K562 (cell line): ENCODE measurements around the gene LCNL1. TPM values are rescaled to one million over a fixed set of nuclear protein-coding genes. Genes with fewer than 3 reads are reported as not detected.

Source experiments
- BACH1 ChIP-seq: fragments of 200-800 bp; sonication (Bioruptor generic); IDR thresholded peaks from 2 replicates; pipeline ENCODE4 v1.6.1; 2016; ENCODE audit warnings: missing genetic modification characterization, missing compliant biosample characterization
- CAMTA2 ChIP-seq: fragments of 250-450 bp; sonication (Bioruptor Pico); conservative IDR thresholded peaks from 2 replicates; pipeline ENCODE4 v1.5.1; 2022
- CCAR2 ChIP-seq: fragments of 200-400 bp; formaldehyde crosslinking; IDR thresholded peaks from 2 replicates; pipeline ENCODE4 v1.6.1; 2017; ENCODE audit warnings: mild to moderate bottlenecking, low read depth, low read length
- CLOCK ChIP-seq: fragments of 250-450 bp; sonication (Bioruptor Pico); IDR thresholded peaks from 2 replicates; pipeline ENCODE4 v1.4.0; 2020; ENCODE audit warnings: mild to moderate bottlenecking, moderate library complexity, borderline replicate concordance
- CREB1 ChIP-seq, 2 experiments: sonication (generic) in 1 of 2; formaldehyde crosslinking in 1 of 2; IDR thresholded peaks; 2 replicates each; pipeline versions ENCODE4 v1.6.1 to v1.8.0; 2012 to 2022; ENCODE audit warnings: inconsistent platforms in 1 of 2, mild to moderate bottlenecking in 1 of 2, missing genetic modification reagents in 1 of 2, moderate library complexity in 1 of 2
- ETS2 ChIP-seq: IDR thresholded peaks from 2 replicates; pipeline ENCODE4 v1.6.1; 2016; ENCODE audit warnings: borderline replicate concordance, missing genetic modification characterization, mild to moderate bottlenecking, moderate library complexity, missing compliant biosample characterization; ENCODE audit not compliant: poor library complexity, severe bottlenecking
- ETV6 ChIP-seq, 3 experiments: fragments of 150-350 bp in 1 of 3; sonication (generic) in 1 of 3; formaldehyde crosslinking in 1 of 3; IDR thresholded peaks; 2 replicates each; pipeline versions ENCODE4 v1.6.1 to v1.8.0; 2014 to 2022; ENCODE audit warnings: borderline replicate concordance in 2 of 3, low read depth in 2 of 3, antibody characterized with exemption in 1 of 3, low read length in 1 of 3, mild to moderate bottlenecking in 1 of 3, missing genetic modification reagents in 1 of 3
- FOXA1 ChIP-seq: fragments of 450-650 bp; IDR thresholded peaks from 2 replicates; pipeline ENCODE4 v1.6.1; 2016; ENCODE audit warnings: mild to moderate bottlenecking, borderline replicate concordance
- KLF1 ChIP-seq: fragments of 450-650 bp; IDR thresholded peaks from 2 replicates; pipeline ENCODE4 v1.6.1; 2016; ENCODE audit warnings: missing genetic modification characterization, missing compliant biosample characterization
- MEF2A ChIP-seq: IDR thresholded peaks from 2 replicates; pipeline ENCODE4 v1.6.1; 2011; ENCODE audit warnings: low read depth, mild to moderate bottlenecking, low read length, moderate library complexity; ENCODE audit not compliant: control insufficient read depth
- NCOA4 ChIP-seq: fragments of 450-650 bp; IDR thresholded peaks from 2 replicates; pipeline ENCODE4 v1.6.1; 2018; ENCODE audit warnings: mild to moderate bottlenecking; ENCODE audit not compliant: partially characterized antibody
- NFXL1 ChIP-seq: fragments of 450-650 bp; formaldehyde crosslinking; IDR thresholded peaks from 2 replicates; pipeline ENCODE4 v1.4.0; 2021; ENCODE audit warnings: mild to moderate bottlenecking
- PHTF2 ChIP-seq: fragments of 250-450 bp; sonication (Bioruptor Pico); IDR thresholded peaks from 2 replicates; pipeline ENCODE4 v1.5.0; 2021; ENCODE audit warnings: mild to moderate bottlenecking
- POLR2AphosphoS5 ChIP-seq: IDR thresholded peaks from 2 replicates; pipeline ENCODE4 v1.6.1; 2011; ENCODE audit warnings: mild to moderate bottlenecking, low read depth, low read length, moderate library complexity; ENCODE audit not compliant: control insufficient read depth, insufficient read depth
- SLC30A9 ChIP-seq: fragments of 250-450 bp; sonication (Bioruptor Pico); IDR thresholded peaks from 2 replicates; pipeline ENCODE4 v1.8.0; 2022; ENCODE audit warnings: mild to moderate bottlenecking, moderate library complexity
- SMARCB1 ChIP-seq: IDR thresholded peaks from 2 replicates; pipeline ENCODE4 v1.6.1; 2011; ENCODE audit warnings: improper control_type of control experiment, low read depth; ENCODE audit not compliant: insufficient read length
- SP2 ChIP-seq: IDR thresholded peaks from 2 replicates; pipeline ENCODE4 v1.6.1; 2011; ENCODE audit warnings: mild to moderate bottlenecking, low read depth, low read length, moderate library complexity; ENCODE audit not compliant: poor library complexity, severe bottlenecking; ENCODE audit errors: extremely low read depth
- XRCC3 ChIP-seq: fragments of 450-650 bp; IDR thresholded peaks from 2 replicates; pipeline ENCODE4 v1.6.1; 2017; ENCODE audit warnings: mild to moderate bottlenecking, moderate library complexity
- ZNF175 ChIP-seq: fragments of 200-800 bp; sonication (Bioruptor generic); IDR thresholded peaks from 2 replicates; pipeline ENCODE4 v1.6.1; 2016; ENCODE audit warnings: low read depth, mild to moderate bottlenecking, missing genetic modification characterization, missing compliant biosample characterization
- ZNF280B ChIP-seq: fragments of 250-450 bp; sonication (Bioruptor Pico); IDR thresholded peaks from 2 replicates; pipeline ENCODE4 v1.5.1; 2021; ENCODE audit warnings: mild to moderate bottlenecking
- ZNF512 ChIP-seq: IDR thresholded peaks from 2 replicates; pipeline ENCODE4 v1.6.1; 2016; ENCODE audit warnings: missing genetic modification characterization, missing compliant biosample characterization
- ZNF583 ChIP-seq: fragments of 250-450 bp; sonication (Bioruptor Pico); IDR thresholded peaks from 2 replicates; pipeline ENCODE4 v1.4.0; 2020
- polyA plus RNA-seq, 8 experiments: library from polyadenylated mRNA; depleted of rRNA in 4 of 8; stranded (reverse) in 5 of 8; unstranded in 3 of 8; fragments of >200 nt; fragmentation: Nextera tagmentation in 2 of 8; fragmentation: Illumina TruSeq in 1 of 8; extraction: Ambion mirVana in 2 of 8; extraction: Trizol in 1 of 8; gene quantifications; 2 replicates each; pipeline versions ENCODE4 v1.2.1 to v1.2.3, GENCODE V29; 2011 to 2014; ENCODE audit warnings: inconsistent platforms in 1 of 8, missing spikeins in 1 of 8
- total RNA-seq, 7 experiments: library from RNA; depleted of rRNA in 6 of 7; stranded (reverse); fragments of >200 nt in 6 of 7; fragmentation: Illumina TruSeq in 2 of 7; extraction: Trizol in 2 of 7; gene quantifications; 2 replicates each; pipeline versions ENCODE4 v1.2.1 to v1.2.3, GENCODE V29; 2011 to 2021; ENCODE audit warnings: low replicate concordance in 1 of 7

The LCNL1 gene
- total and polyA plus RNA-seq, 9 of the 15 experiments (the other 6 are each of a cell fraction or from before 2014, with no cell fraction given) = 0.04 to 0.16 (median 0.04) TPM; not detected in 4

- TF ChIP-seq SLC30A9 (CRISPR knock-in tag) (no peak), CLOCK (CRISPR knock-in tag) (no peak), SP2 (no peak), ZNF583 (CRISPR knock-in tag) (no peak), ZNF512 (no peak), POLR2AphosphoS5 (no peak), BACH1 (tag) (no peak), ZNF280B (CRISPR knock-in tag) (no peak), PHTF2 (CRISPR knock-in tag) (no peak), ETS2 (tag) (no peak), SMARCB1 (no peak), ZNF175 (CRISPR knock-in tag) (no peak), CAMTA2 (CRISPR knock-in tag) (no peak), NFXL1 (CRISPR knock-in tag) (no peak), CCAR2 (no peak), NCOA4 (no peak), KLF1 (no peak), ETV6 (IDR thresholded peaks at IDR 0.05; ENCODE audit: borderline replicate concordance in 1 of 2, low read depth in 2 of 2, low read length in 1 of 2) (no peak), ETV6 (CRISPR knock-in tag; IDR thresholded peaks at IDR 0.05; ENCODE audit: borderline replicate concordance) (no peak), XRCC3 (no peak), CREB1 (IDR thresholded peaks at IDR 0.05) (peak; percentile 18; the same call in 1 of the 2 replicates), CREB1 (CRISPR knock-in tag; IDR thresholded peaks at IDR 0.05) (no peak), FOXA1 (no peak), MEF2A (no peak)
These were observed 32.8 kb upstream of the LCNL1 start (continued) for GRCh38 chr9:136949817-136950655.
